NCI-H2029 treated with DMSO at 0.1 percent for 48 hours (cell line): ENCODE measurements around the gene AZI2.

Experiments
- DNase-seq: peaks from one replicate; lab custom pipeline; 2025; lab: John Stamatoyannopoulos, UW

The AZI2 gene

GRCh38 chr3:28348629-28349468 lies at the start of gene AZI2, which contains the start of gene ZCWPW2:
Gene AZI2, minus strand, starts transcription at chr3:28348824. Its CDS starts 8,207 bp downstream, at chr3:28340617.
Gene ZCWPW2, plus strand, starts transcription at chr3:28348721. Its CDS starts 64,348 bp downstream, at chr3:28413069.
- DNase-seq, result peak; percentile 87

- DNase-seq, result no peak
These were observed 40.4 kb upstream of the AZI2 start for GRCh38 chr3:28388978-28389377.

- DNase-seq, result no peak
These were observed 37.4 kb upstream of the AZI2 start for GRCh38 chr3:28386049-28386448.

- DNase-seq, result no peak
These were observed 27.8 kb upstream of the AZI2 start for GRCh38 chr3:28376424-28376823.

GRCh38 chr3:28349469-28350000 lies 911 bp upstream of the AZI2 start:
- DNase-seq, result peak; percentile 84

- peak; percentile 63 for DNase-seq
These were observed 377 bp downstream of the AZI2 start for GRCh38 chr3:28348265-28348628.

- DNase-seq, result no peak
These were observed 1.0 kb downstream of the AZI2 start for GRCh38 chr3:28347374-28348264.

GRCh38 chr3:28345690-28346089 lies 2.9 kb downstream of the AZI2 start:
- DNase-seq, result no peak

- no peak for DNase-seq
These were observed 5.5 kb downstream of the AZI2 start for GRCh38 chr3:28343144-28343543.

GRCh38 chr3:28337230-28337629 lies 11.4 kb downstream of the AZI2 start:
- DNase-seq, result no peak

- no peak for DNase-seq
These were observed 13.4 kb downstream of the AZI2 start for GRCh38 chr3:28335246-28335645.

GRCh38 chr3:28334552-28334951 lies 14.1 kb downstream of the AZI2 start:
- no peak for DNase-seq

GRCh38 chr3:28328188-28329151 lies 20.2 kb downstream of the AZI2 start:
- peak; percentile 49 for DNase-seq

- no peak for DNase-seq
These were observed 22.1 kb downstream of the AZI2 start for GRCh38 chr3:28326458-28326926.

GRCh38 chr3:28322464-28322863 lies 26.2 kb downstream of the AZI2 start:
- no peak for DNase-seq

- DNase-seq, result no peak
These were observed 27.6 kb downstream of the AZI2 start for GRCh38 chr3:28320981-28321380.

- DNase-seq, result peak; percentile 48
These were observed 31.1 kb downstream of the AZI2 start for GRCh38 chr3:28317438-28318022.

- DNase-seq, result no peak
These were observed 32.4 kb downstream of the AZI2 start for GRCh38 chr3:28316226-28316625.

GRCh38 chr3:28315711-28316110 lies 32.9 kb downstream of the AZI2 start:
- DNase-seq, result no peak

- DNase-seq, result no peak
These were observed 40.4 kb downstream of the AZI2 start for GRCh38 chr3:28308196-28308595.

- DNase-seq, result no peak
These were observed 46.9 kb downstream of the AZI2 start for GRCh38 chr3:28301688-28302087.
